Chondrocyte (in vitro differentiated cells): ENCODE results near the gene ARL11. TPM values are rescaled to one million over a fixed set of nuclear protein-coding genes. Genes with fewer than 3 reads are reported as not detected.

Experiments used
- DNase-seq: peaks from one replicate; pipeline ENCODE4 v3.0.0; 2021; ENCODE audit warnings: mixed read lengths, low spot score
- H3K27ac Mint-ChIP-seq: one replicate; pipeline ENCODE4 v1.8.0; 2021; ENCODE audit warnings: mild to moderate bottlenecking, moderate library complexity, mixed read lengths; ENCODE audit not compliant: unreplicated experiment
- H3K27me3 Mint-ChIP-seq: 2 replicates; pipeline ENCODE4 v1.8.0; 2021; ENCODE audit warnings: low read depth, mixed read lengths
- H3K36me3 Mint-ChIP-seq: 2 replicates; pipeline ENCODE4 v1.8.0; 2021; ENCODE audit warnings: low read depth, mixed read lengths
- H3K4me1 Mint-ChIP-seq: 2 replicates; pipeline ENCODE4 v1.8.0; 2021; ENCODE audit warnings: low read depth, mild to moderate bottlenecking, mixed read lengths
- H3K4me3 Mint-ChIP-seq: one replicate; pipeline ENCODE4 v1.8.0; 2021; ENCODE audit warnings: mild to moderate bottlenecking, moderate library complexity, mixed read lengths; ENCODE audit not compliant: unreplicated experiment
- H3K9me3 Mint-ChIP-seq: 2 replicates; pipeline ENCODE4 v1.8.0; 2021; ENCODE audit warnings: low read depth, mixed read lengths
- total RNA-seq: library from RNA; stranded (reverse); gene quantifications from 3 replicates; pipeline ENCODE4 v1.2.1, GENCODE V29; 2021
- TF ChIP-seq, protein P1 (sequence below): fragments of 200-600 bp; sonication (generic); IDR thresholded peaks from 2 replicates; pipeline ENCODE4 v1.5.0; 2021; ENCODE audit warnings: antibody characterized with exemption, mild to moderate bottlenecking, moderate library complexity

ARL11 gene
- total RNA-seq, 1 donor from 2014 or later: not detected

DNA sequence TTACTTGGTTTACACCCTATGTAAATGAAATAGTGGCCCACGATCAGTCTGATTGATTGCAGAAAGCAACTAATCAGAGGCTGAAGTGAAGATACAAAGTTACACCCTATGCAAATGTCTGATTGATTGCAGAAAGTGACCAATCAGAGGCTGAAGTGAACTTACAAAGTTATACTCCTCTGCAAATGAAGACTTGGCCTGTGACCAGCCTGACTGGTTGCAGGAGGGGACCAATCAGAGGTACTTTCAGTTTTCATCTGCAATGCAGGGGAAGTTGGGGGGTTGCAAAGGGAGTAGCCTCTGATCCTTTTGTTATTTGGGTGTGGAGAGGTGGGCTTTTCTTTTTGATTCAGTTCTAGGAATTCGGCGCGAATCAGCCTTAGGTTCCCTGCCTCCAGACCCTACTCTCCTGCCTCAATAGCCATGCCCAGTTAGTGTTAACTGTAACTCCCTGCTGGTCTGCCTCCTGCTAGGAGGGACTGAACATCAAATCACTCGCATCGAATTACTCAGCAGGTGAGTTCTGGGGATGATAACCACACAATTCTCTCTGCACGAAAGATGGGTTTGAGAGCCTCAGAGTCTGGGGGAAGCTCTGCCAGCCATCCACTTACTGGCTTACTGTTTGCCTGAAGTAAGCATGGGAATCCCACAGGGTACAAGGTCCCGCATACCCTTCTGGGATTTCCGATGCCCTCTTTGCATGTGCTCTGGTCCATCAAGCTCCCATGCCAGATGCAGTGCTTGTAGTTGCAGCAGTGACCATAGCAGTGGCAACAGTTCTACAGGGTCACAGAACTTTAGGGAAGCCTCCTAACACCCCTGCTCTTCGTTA lies 7.5 kb downstream of the ARL11 start:
- no peaks in the 10 kb centered on the region for H3K9me3 Mint-ChIP-seq
- TF ChIP-seq, protein P1, sequence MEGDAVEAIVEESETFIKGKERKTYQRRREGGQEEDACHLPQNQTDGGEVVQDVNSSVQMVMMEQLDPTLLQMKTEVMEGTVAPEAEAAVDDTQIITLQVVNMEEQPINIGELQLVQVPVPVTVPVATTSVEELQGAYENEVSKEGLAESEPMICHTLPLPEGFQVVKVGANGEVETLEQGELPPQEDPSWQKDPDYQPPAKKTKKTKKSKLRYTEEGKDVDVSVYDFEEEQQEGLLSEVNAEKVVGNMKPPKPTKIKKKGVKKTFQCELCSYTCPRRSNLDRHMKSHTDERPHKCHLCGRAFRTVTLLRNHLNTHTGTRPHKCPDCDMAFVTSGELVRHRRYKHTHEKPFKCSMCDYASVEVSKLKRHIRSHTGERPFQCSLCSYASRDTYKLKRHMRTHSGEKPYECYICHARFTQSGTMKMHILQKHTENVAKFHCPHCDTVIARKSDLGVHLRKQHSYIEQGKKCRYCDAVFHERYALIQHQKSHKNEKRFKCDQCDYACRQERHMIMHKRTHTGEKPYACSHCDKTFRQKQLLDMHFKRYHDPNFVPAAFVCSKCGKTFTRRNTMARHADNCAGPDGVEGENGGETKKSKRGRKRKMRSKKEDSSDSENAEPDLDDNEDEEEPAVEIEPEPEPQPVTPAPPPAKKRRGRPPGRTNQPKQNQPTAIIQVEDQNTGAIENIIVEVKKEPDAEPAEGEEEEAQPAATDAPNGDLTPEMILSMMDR: no peak
- no peaks in the 10 kb centered on the region for H3K27me3 Mint-ChIP-seq
- DNase-seq: no peak
- no peak overlapping the region for H3K4me3 Mint-ChIP-seq
- H3K36me3 Mint-ChIP-seq: no peaks in the 10 kb centered on the region
- H3K4me1 Mint-ChIP-seq: no peaks in the 10 kb centered on the region
- no peak overlapping the region for H3K27ac Mint-ChIP-seq

DNA sequence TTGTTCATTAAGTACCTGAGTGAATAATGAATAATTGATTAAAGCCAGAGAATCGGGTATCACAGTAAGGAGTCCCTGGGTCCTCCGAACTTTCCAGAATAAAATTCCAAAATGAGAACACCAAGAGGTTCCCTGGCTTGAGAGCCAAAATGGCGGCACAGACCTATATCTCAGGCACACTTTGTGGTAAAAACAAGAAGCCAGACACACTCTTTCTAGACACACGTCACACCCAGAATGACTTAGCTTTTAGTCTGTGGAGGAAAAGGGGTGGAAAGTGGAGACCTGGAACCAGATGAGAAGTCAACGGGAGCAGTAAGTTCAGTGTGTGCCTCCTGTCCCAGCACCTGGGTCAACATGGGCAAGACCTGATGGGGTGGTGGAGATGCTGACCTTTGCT lies 8.4 kb downstream of the ARL11 start:
- Mint-ChIP-seq H3K4me1 (no peaks in the 10 kb centered on the region), H3K27ac (no peak overlapping the region), H3K27me3 (no peaks in the 10 kb centered on the region), H3K9me3 (no peaks in the 10 kb centered on the region), H3K4me3 (no peak overlapping the region), H3K36me3 (no peaks in the 10 kb centered on the region)
- TF ChIP-seq, protein P1: no peak
- no peak for DNase-seq

DNA sequence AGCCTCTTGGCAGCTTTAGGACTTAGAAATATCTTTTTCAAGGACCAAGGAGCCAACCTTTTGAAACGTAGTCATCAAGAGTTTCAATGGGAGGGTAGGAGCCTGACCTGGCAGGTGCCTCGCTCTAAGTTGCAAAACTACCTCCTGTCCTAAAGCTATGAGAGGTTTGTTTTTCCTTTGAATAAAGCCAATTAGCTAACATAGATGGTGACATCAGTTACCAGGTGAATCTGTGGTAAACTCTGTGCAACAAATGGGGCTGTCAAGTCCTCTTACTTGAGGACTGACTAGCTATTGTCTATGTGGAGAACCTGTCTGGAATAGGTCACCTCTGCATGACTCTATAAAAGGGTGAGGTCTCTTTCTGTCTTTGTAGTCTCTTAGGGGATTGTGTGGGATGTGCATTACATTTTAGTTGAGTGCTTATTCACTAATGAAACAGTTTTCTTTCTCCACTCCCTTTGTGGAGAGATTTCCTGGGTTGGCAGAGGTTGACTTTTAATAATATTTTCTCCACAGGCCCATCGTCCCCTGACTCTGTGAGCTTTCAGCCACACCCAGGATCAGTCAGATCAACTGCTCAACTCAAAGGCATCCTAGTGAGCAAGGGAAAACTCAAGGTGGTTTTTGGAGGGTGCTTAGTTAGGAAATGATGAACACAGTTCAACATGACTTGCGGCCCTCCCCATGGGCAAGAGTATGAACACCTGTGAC lies 9.9 kb downstream of the ARL11 start:
- Mint-ChIP-seq H3K27me3 (no peaks in the 10 kb centered on the region), H3K36me3 (no peaks in the 10 kb centered on the region), H3K4me1 (no peaks in the 10 kb centered on the region), H3K9me3 (no peaks in the 10 kb centered on the region), H3K27ac (no peak overlapping the region), H3K4me3 (no peak overlapping the region)
- TF ChIP-seq, protein P1: no peak
- DNase-seq: no peak

DNA sequence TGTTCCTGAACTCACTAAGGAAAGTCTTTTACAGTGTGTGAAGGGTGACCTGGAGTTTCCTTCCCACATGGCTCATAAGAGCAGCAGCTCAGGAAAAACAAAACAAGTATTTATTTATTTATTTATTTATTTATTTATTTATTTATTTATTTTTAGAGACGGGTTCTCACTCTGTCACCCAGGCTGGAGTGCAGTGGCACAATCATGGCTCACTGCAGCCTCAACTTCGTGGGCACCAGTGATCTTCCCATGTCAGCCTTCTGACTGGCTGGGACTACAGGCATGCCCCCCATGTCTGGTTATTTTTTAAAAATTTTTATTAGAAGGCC lies 10.4 kb downstream of the ARL11 start:
- no peak overlapping the region for H3K27ac Mint-ChIP-seq
- no peaks in the 10 kb centered on the region for H3K9me3 Mint-ChIP-seq
- no peaks in the 10 kb centered on the region for H3K27me3 Mint-ChIP-seq
- no peak for DNase-seq
- no peaks in the 10 kb centered on the region for H3K36me3 Mint-ChIP-seq
- no peaks in the 10 kb centered on the region for H3K4me1 Mint-ChIP-seq
- H3K4me3 Mint-ChIP-seq: no peak overlapping the region
- TF ChIP-seq, protein P1: no peak

DNA sequence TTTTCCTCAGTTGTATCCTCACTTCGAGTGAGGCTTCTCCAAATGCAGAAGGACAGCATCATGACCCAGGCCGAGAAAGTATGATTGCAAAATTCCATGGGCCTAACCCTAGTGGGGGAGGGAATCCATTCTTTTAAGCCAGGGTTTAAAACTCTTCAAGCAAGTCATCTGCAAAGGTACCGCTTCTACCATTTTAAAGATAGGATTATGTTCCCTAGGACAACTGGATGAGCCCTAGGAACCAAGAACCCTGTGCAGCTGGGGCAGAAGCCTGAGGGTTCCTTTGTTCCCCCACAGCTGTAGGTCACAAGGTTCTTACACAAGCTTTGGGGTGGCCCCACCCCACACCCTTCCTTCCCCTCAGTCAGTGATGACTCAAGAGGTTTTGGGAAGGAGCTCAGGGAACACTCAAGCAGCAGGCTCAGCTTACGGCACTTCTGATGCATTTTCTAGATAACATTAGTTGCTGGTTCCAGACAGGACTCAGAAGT lies 13.5 kb downstream of the ARL11 start:
- H3K36me3 Mint-ChIP-seq: no peaks in the 10 kb centered on the region
- no peak overlapping the region for H3K27ac Mint-ChIP-seq
- DNase-seq: no peak
- H3K27me3 Mint-ChIP-seq: no peaks in the 10 kb centered on the region
- no peaks in the 10 kb centered on the region for H3K9me3 Mint-ChIP-seq
- no peaks in the 10 kb centered on the region for H3K4me1 Mint-ChIP-seq
- no peak overlapping the region for H3K4me3 Mint-ChIP-seq
- TF ChIP-seq, protein P1: no peak
